Thoracic aorta (tissue), 2 donors: ENCODE results near the gene PFAS. TPM values are rescaled to one million over a fixed set of nuclear protein-coding genes. Genes with fewer than 3 reads are reported as not detected.

ENCODE experiments used
- ATAC-seq: fragments of 150-250 bp; one replicate; pipeline ENCODE4 v1.8.0; 2017; ENCODE audit warnings: low read depth; ENCODE audit not compliant: insufficient number of reproducible peaks, low FRiP score
- DNase-seq: peaks from one replicate; pipeline ENCODE4 v3.0.0-alpha.2; 2020; ENCODE audit warnings: low spot score
- H3K27ac ChIP-seq, 2 donors: fragments of 200-600 bp; sonication (generic); 1 replicate in 1 of 2; 2 replicates in 1 of 2; pipeline ENCODE4 v1.5.1; 2016; ENCODE audit warnings: mild to moderate bottlenecking in 2 of 2, moderate library complexity in 2 of 2
- H3K27me3 ChIP-seq: fragments of 200-600 bp; sonication (generic); replicated peaks from 2 replicates; pipeline ENCODE4 v1.6.0; 2016; ENCODE audit warnings: mild to moderate bottlenecking; ENCODE audit not compliant: insufficient read depth
- H3K36me3 ChIP-seq: fragments of 200-600 bp; sonication (generic); one replicate; pipeline ENCODE4 v1.5.1; 2016
- H3K4me1 ChIP-seq, 2 donors: fragments of 200-600 bp; sonication (generic); 1 replicate in 1 of 2; 2 replicates in 1 of 2; pipeline versions ENCODE4 v1.5.1 to v1.6.0; 2016; ENCODE audit warnings: low read depth in 2 of 2, mild to moderate bottlenecking in 1 of 2; ENCODE audit not compliant: control insufficient read depth in 1 of 2
- H3K4me3 ChIP-seq: fragments of 200-600 bp; sonication (generic); 2 replicates; pipeline ENCODE4 v1.5.1; 2016; ENCODE audit warnings: mild to moderate bottlenecking
- H3K9me3 ChIP-seq: fragments of 200-600 bp; sonication (generic); 2 replicates; pipeline ENCODE4 v1.5.1; 2016
- total RNA-seq, 2 donors: library from RNA; depleted of rRNA; stranded (reverse); fragments of >200 nt; gene quantifications; one replicate each; pipeline versions ENCODE4 v1.1.0 to v1.2.3, GENCODE V29; 2016
- TF ChIP-seq, protein P1 (sequence below): fragments of 200-600 bp; sonication (generic); IDR thresholded peaks from one replicate; pipeline ENCODE4 v1.5.1; 2019; ENCODE audit warnings: antibody characterized with exemption

Gene PFAS
- total RNA-seq, 2 donors from 2014 or later: 13.2 to 15.2 TPM

DNA sequence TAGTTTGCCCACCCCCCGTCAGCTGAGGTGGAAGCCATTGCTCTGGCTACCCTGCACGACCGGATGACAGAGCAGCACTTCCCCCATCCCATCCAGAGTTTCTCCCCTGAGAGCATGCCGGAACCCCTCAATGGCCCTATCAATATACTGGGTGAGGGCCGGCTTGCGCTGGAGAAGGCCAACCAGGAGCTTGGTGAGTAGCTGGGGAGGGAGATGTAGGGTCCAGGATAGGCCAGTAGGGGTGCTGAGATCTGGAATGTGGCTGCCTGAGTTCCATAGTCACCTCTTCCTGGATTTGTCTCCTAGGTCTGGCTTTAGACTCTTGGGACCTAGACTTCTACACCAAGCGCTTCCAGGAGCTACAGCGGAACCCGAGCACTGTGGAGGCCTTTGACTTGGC is 6.4 kb downstream of the PFAS start:
- H3K4me1 ChIP-seq: no peaks in the 10 kb centered on the region
- no peak for ATAC-seq
- TF ChIP-seq, protein P1, sequence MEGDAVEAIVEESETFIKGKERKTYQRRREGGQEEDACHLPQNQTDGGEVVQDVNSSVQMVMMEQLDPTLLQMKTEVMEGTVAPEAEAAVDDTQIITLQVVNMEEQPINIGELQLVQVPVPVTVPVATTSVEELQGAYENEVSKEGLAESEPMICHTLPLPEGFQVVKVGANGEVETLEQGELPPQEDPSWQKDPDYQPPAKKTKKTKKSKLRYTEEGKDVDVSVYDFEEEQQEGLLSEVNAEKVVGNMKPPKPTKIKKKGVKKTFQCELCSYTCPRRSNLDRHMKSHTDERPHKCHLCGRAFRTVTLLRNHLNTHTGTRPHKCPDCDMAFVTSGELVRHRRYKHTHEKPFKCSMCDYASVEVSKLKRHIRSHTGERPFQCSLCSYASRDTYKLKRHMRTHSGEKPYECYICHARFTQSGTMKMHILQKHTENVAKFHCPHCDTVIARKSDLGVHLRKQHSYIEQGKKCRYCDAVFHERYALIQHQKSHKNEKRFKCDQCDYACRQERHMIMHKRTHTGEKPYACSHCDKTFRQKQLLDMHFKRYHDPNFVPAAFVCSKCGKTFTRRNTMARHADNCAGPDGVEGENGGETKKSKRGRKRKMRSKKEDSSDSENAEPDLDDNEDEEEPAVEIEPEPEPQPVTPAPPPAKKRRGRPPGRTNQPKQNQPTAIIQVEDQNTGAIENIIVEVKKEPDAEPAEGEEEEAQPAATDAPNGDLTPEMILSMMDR: no peak
- no peaks in the 10 kb centered on the region for H3K9me3 ChIP-seq
- H3K27ac ChIP-seq: no peak overlapping the region
- no peak overlapping the region for H3K4me3 ChIP-seq
- DNase-seq: no peak
- peaks cover 8% of the 10 kb centered on the region for H3K36me3 ChIP-seq
- no peaks in the 10 kb centered on the region for H3K27me3 ChIP-seq

DNA sequence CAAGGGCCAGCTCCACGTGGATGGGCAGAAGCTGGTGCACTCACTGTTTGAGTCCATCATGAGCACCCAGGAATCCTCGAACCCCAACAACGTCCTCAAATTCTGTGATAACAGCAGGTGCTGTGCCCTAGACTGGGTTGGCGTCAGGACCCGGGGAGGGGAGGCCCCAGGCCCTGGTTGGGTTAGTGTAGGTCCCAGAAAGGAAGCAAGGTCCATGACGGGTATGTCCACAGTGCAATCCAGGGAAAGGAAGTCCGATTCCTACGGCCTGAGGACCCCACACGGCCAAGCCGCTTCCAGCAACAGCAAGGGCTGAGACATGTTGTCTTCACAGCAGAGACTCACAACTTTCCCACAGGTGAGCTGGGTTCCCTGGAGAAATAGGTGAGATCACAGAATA is 7.2 kb downstream of the PFAS start:
- ATAC-seq: no peak
- Histone ChIP-seq H3K9me3 (no peaks in the 10 kb centered on the region), H3K27ac (no peak overlapping the region), H3K4me1 (no peaks in the 10 kb centered on the region), H3K27me3 (no peaks in the 10 kb centered on the region), H3K36me3 (peaks cover 8% of the 10 kb centered on the region), H3K4me3 (no peak overlapping the region)
- TF ChIP-seq, protein P1: no peak
- no peak for DNase-seq

DNA sequence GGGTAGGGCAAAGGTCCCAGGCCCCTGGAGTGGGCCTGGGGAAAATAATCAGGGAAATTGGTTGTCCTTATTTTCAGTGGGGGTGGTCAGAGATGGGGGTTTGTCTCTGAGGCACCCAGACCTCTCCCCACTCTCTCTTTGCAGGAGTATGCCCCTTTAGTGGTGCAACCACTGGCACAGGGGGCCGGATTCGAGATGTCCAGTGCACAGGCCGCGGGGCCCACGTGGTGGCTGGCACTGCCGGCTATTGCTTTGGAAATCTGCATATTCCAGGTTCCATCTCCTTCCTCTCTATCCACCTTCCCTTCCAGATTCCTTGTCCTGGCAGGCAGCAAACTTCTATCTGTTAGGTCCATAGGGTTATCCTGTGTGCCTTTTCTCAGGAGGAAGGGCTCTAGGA is 7.6 kb downstream of the PFAS start:
- TF ChIP-seq, protein P1: no peak
- ATAC-seq: no peak
- H3K27ac ChIP-seq: no peak overlapping the region
- H3K27me3 ChIP-seq: no peaks in the 10 kb centered on the region
- no peak overlapping the region for H3K4me3 ChIP-seq
- no peak for DNase-seq
- no peaks in the 10 kb centered on the region for H3K9me3 ChIP-seq
- H3K4me1 ChIP-seq: no peaks in the 10 kb centered on the region
- H3K36me3 ChIP-seq: peaks cover 8% of the 10 kb centered on the region

DNA sequence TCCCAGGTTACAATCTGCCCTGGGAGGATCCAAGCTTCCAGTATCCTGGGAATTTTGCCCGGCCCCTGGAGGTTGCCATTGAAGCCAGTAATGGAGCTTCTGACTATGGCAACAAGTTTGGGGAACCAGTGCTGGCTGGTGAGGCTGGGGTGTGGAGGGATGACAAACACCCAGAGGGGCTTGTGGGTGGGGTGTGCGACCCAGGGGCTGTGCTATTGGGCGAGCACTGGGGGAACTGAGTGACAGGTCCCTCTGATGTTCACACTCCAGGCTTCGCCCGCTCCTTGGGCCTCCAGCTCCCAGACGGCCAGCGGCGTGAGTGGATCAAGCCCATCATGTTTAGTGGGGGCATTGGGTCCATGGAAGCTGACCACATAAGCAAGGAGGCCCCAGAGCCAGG is 8.7 kb downstream of the PFAS start:
- Histone ChIP-seq H3K27ac (no peak overlapping the region), H3K9me3 (no peaks in the 10 kb centered on the region), H3K4me3 (no peak overlapping the region), H3K27me3 (no peaks in the 10 kb centered on the region), H3K36me3 (peaks cover 8% of the 10 kb centered on the region), H3K4me1 (no peaks in the 10 kb centered on the region)
- TF ChIP-seq, protein P1: no peak
- DNase-seq: no peak
- ATAC-seq: no peak

DNA sequence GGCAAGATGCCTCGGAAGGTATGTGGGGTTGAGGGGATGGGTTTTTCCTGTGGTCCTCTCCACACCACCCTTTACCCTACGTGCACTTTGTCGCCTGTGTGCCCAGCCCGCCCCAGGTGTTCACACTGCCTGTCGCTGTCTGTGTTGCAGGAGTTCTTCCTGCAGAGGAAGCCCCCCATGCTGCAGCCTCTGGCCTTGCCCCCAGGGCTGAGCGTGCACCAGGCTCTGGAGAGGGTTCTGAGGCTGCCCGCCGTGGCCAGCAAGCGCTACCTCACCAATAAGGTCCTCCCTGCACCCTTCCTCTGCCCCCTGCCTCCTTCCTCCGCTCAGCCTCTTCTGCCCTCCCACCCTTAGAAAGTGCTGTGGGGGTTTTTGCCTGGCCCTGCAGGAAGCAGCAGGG is 15.2 kb downstream of the PFAS start:
- no peak for ATAC-seq
- DNase-seq: no peak
- H3K4me1 ChIP-seq: no peaks in the 10 kb centered on the region
- peaks cover 30% of the 10 kb centered on the region for H3K36me3 ChIP-seq
- H3K9me3 ChIP-seq: no peaks in the 10 kb centered on the region
- no peak overlapping the region for H3K27ac ChIP-seq
- no peaks in the 10 kb centered on the region for H3K27me3 ChIP-seq
- TF ChIP-seq, protein P1: no peak
- no peak overlapping the region for H3K4me3 ChIP-seq
